ENCODE data around the gene MYL4.

GRCh38 chr17:47180337-47180736, 28.8 kb upstream of the MYL4 start:
- TF ChIP-seq HDAC2 (IDR thresholded peaks at IDR 0.05) (no peak), EP300 (IDR thresholded peaks at IDR 0.05; ENCODE audit: borderline replicate concordance in 1 of 2, control insufficient read depth in 1 of 2, low read depth in 2 of 2, low read length in 2 of 2) (no peak), CTCF (IDR thresholded peaks at IDR 0.05 in 2 of 3, conservative IDR thresholded peaks at IDR 0.05 in 1 of 3; ENCODE audit: control insufficient read depth in 2 of 3, extremely low read depth in 1 of 3, insufficient read depth in 1 of 3, low read depth in 3 of 3, low read length in 3 of 3) (no peak)

Data from GM12878 (cell line).